HG03442 (cell line): ENCODE results near the gene STC2.
"Not testable (repeated sequence)": the region's sequence is repeated elsewhere in the genome, so short reads cannot be mapped to it uniquely, and the experiment has no call there.

Source experiments
- ATAC-seq: cut with Tn5 transposase; IDR thresholded peaks from one replicate; pipeline ENCODE4 v1.9.1; 2021; ENCODE audit warnings: mild to moderate bottlenecking, moderate library complexity; ENCODE audit not compliant: unreplicated experiment

The STC2 gene

DNA sequence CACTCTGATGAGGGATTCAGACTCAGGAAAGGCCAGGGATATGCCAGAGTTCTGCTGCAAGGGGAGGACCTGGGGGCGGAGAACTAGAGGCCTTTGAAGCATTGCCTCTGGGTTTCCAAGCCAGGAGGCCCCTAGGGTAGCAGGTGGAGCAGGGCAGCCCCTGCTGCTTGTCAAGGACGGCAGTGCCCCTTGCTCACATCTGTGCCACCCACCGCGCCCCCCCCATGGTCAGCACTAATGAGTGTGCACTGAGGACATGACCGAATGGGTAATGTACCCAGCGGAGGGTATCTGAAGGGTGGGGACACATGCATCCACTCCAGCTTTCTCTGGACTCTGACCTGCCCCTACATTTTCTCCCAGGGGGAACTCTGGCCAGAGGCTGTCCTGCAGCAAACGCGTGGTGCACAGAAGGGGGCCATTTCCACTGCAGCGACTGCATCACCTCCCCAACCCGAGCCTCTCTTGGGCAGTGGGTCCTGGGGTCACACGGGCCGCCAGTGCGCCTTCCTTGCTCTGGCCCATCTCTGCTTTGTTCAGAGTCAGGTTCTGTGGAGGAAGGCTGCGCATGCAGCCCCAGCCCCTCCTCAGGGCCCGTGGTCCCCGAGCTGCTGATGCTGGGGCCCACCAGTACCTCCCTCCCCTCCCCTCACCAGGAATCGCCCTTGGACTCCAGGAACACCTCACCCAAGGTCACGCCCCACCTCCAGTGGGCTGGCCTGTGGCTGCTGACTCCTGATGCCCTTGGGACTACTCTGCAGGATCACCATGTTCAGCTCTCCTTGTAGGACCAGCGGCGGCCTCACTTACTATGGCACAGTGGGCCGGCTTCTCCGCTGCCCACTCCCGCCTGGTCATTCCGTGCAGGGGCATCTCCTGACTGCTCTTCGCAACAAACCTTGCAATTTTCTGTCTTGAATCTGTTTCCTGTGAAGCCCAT, 31.2 kb downstream of the STC2 start:
- no peak for ATAC-seq

- ATAC-seq = no peak
Observed at GRCh38 chr5:173295796-173296195, 32.4 kb downstream of the STC2 start.

DNA sequence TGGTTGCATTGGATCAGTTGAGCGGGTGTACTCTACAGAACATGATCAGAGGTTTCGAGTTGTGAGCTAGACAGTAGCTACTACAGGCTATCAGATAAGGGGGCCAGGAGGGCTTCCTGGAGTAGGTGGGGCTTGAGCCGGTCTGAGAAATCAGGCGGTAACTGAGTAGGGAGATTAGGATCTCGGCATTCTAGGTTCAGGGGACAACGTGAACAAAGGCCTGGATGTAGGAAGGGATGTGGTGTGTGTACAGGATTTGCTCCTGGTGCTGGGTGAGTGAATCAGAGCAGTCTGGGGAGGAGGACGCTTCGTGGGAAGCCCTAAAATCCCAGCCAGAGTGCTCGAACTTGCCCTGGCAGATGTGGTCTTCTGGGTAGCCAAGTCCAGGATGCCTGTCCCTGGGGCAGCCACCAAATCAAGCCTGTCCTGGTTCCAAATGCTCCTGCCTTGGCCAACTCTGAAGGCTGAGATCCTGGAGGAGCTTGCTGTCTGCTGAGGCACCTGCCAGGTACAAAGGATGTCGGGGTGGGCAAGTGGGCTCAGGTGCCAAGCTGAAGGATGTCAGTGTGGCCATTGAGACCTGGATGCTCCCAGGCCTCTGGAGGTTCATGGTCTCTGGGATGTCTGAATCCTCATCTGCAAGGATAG, 33.4 kb downstream of the STC2 start:
- no peak for ATAC-seq

- ATAC-seq = peak; percentile 70
Observed at GRCh38 chr5:173293817-173294672, 34.2 kb downstream of the STC2 start.

- ATAC-seq = peak; percentile 61
Observed at GRCh38 chr5:173291722-173292658, 36.2 kb downstream of the STC2 start.

DNA sequence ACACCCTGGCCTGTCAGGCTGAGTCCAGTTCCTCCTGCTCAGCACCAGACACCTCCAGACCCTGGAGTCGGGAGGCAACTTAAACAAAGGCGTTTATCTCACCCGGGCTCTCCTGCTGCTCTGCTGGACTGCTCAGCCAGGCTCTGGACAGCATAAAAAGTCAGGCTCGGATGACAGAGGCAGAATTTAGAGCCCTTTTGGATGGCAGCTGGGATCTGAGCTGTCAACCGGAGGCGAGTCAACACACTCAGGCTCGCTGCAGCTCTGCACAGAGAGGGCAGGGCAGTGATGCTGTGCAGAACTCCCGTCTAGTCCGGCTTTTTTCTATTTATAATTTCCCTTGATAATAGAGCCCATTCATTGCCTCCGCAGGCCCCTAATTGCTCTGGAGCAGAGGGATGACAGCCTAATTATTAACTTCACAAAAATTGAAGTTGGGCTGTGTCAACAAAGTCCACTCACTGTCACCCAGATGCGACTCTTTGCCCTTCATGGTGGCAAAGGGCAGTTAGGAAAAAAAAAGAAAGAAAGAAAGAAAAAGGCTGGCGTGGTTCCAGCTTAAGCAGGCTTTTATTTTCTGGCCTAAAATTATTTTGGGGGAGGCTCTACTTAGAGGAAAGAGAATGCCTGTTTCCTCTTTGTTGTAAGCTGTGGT, 37.6 kb downstream of the STC2 start:
- ATAC-seq = no peak

- ATAC-seq = no peak
Observed at GRCh38 chr5:173289372-173289771, 38.8 kb downstream of the STC2 start.

DNA sequence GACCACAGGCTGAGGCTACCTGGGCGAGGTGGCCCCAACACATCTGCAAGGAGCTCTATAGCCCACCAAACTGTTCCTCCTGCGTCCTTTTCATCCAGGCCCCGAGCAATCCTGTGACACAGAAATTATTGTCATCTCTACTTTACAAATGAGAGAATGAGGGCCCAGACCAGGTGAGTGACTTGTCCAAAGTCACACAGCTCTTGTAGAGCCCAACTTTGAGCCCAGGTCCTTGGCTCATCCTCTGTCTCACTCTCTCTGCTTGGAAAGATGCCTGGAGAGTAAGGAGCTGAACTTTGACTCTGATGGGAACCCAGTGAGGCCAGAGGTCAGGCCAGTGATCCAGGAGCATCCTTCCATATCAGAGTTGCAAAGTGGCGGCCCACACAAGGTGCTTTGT, 39.6 kb downstream of the STC2 start:
- no peak for ATAC-seq

GRCh38 chr5:173287086-173287485, 41.1 kb downstream of the STC2 start:
- ATAC-seq = no peak

DNA sequence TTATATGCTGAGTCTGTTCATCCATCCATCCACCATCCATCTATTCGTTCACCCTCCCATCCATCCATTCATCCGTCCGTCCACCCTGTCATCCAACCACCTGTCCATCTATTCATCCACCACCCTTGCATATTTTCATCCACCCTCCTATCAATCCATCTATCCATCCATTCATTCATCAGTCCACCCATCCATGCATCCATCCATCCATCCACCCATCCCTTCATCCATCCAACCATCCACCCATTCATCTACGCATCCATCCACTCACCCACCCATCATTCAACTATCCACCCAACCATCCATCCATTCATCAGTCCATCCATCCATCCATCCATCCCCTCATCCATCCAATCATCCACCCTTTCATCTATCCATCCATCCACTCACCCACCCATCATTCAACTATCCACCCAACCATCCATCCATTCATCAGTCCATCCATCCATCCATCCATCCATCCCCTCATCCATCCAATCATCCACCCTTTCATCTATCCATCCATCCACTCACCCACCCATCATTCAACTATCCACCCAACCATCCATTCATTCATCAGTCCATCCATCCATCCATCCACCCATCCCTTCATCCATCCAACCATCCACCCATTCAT, 43.8 kb downstream of the STC2 start:
- not testable (repeated sequence) for ATAC-seq

DNA sequence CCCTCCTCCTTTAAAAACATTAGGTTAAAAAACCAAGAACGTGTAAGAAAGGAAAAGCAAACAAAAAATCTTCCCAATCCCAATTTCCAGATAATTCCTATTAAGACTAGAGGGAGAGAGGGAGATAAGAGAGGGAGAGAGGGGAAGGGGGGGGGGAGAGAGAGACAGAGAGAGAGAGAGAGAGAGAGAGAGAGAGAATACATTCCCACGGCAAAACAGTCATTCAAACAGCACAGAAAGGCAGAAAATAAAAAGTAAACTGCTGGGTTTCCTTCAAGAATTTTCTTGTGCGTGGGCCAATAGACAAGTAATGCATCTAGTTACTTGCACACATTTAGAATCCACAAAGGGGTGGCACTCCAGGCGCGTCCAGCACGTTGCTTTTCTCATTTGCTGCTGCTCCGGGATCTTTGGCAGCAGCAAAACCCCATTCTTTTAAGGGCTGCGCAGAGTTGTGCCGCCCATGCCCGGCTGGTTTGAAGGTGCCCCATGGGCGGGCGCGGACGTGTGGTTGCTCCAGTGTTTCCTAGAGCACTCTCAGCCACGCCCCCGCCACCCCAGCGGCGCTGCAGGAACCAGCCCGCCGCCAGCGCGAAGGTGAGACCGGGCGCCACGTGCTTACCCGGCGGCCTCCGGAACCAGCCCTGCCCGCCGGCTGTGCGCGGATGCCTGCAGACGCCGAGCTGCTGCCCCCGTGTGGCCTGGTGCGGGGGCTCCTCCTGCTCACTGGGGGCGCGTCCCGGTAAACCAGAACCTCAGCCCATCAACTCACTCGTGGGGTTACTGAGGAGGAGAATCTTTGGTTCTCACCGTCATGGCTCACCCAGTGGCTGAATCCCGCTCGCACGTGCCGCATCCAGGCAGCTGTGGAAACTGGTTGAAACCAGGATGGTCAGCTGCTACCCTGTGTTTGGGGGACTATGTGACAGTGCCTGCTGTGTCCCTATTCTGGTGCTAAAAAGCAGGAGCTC, 44.6 kb downstream of the STC2 start:
- peak; percentile 93 for ATAC-seq

- no peak for ATAC-seq
Observed at GRCh38 chr5:173282916-173283315, 45.3 kb downstream of the STC2 start.

DNA sequence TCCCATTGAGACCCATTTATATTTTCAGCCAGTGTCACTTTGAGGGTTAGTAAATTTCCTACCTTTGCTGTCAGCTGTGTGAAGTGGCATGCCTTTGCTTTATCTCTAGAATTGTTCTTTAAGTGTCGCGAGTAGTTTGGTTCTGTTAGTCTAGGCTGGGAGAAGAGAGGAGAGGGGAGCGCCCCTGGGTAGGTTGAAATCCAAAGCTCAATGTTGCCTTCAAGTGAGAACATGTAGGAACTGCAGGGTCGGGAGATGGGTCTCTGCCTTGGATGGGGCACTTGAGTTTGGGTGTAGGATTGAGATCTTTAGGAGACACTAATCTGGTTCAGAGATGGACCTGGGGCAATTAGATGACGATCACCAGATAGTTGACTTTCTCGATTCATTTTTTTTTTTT, 46.3 kb downstream of the STC2 start:
- no peak for ATAC-seq

- ATAC-seq = no peak
Observed at GRCh38 chr5:173279166-173279565, 49.0 kb downstream of the STC2 start.

DNA sequence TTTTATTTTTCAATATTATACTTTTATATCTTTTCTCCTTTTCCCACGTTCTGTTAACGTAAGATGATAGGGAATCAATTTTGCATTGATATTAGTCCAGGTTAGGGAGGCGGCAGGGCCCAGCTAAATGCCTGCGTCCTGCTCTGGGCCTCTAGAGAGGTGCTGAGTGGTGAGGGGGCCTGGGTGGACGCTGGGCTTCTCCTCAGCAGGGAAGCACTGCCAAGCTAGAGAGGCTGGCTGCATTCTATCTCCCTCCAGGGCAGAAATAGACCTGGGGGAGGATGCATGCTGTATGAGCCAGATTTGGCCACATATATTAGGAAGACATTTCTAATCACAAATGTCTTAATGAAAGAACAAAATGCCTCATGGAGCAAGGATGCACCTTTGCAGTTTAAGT, 49.6 kb downstream of the STC2 start:
- ATAC-seq = no peak

DNA sequence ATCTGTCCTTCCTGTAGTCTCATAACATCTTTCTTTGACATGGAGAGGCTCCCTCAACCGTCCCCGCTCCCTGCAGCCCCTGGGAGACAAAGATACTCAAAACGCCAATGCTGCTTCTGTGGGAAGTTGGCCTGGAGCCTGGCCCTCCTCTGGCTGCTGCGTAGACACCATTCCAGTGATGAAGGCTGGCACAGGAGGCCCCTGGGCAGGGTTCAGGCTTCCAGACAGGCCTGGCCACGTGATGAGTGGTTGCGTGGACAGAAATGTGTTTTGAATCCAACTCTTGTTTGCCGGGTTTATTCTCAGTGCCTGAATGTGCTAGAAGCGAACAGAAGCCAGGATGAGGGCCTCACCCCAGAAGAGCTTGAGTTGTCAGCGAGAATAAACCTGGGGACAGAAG, 50.0 kb downstream of the STC2 start:
- ATAC-seq = no peak

DNA sequence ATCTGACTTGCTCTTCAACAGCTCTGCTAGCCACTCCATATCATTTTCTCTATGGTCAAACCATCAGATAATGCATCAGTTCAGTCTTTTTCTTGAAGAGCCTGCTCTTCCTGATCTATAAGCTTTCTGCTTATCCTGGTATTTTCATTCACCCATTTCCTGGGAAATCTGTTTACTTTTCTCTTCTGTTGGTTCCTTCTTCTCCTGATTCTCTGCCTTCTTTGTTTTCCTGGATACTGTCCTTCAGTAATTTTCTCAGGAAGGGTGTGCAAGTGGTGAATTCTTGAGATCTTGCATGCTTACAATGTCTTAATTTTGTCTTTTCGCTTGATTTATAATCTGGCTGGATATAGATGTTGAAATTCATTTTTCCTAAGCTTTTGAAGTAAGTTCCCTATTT, 53.4 kb downstream of the STC2 start:
- ATAC-seq = no peak

DNA sequence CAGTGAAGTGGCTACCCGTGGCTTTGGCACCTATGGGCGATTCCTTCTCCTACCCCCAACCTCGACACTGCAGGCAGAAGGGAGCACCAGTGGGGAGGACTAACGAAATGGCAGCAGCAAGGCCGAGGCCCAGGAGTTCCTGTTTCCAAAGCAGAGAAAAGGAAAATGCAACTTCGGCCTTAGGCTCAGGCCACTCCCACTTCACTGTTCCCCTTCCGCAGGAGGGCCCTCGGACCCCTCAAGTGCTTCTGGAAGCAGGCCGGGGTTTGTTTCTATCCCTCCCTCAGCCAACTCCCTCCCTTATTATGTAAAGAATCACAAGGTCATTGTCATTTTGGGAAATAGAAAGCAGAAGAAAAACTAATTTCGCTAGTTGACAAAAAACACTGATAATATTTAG, 56.8 kb downstream of the STC2 start:
- ATAC-seq = no peak
